Measurements from ENCODE around the gene GPD2.

DNA sequence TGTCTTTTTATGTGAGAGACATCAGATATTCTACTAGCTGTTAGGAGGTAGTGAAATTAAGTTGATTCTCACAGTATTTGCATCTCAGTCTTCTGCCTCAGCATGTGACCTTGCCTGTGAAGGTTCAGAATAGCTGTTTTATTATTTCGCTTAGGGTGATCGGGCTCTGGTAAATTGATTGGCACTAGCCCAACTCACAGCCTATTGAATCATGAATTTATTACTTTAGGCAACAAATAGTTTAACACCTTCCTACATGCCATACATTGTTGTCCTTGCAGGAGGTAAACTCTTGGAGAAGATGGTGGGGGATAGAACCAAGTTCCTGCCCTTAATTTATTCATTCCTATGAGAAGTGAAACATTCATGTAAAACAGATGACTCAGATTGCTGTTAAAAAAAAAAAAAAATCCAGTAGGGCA is 101.9 kb downstream of the GPD2 start:
- TF ChIP-seq, protein P1, sequence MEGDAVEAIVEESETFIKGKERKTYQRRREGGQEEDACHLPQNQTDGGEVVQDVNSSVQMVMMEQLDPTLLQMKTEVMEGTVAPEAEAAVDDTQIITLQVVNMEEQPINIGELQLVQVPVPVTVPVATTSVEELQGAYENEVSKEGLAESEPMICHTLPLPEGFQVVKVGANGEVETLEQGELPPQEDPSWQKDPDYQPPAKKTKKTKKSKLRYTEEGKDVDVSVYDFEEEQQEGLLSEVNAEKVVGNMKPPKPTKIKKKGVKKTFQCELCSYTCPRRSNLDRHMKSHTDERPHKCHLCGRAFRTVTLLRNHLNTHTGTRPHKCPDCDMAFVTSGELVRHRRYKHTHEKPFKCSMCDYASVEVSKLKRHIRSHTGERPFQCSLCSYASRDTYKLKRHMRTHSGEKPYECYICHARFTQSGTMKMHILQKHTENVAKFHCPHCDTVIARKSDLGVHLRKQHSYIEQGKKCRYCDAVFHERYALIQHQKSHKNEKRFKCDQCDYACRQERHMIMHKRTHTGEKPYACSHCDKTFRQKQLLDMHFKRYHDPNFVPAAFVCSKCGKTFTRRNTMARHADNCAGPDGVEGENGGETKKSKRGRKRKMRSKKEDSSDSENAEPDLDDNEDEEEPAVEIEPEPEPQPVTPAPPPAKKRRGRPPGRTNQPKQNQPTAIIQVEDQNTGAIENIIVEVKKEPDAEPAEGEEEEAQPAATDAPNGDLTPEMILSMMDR (IDR thresholded peaks at IDR 0.05; ENCODE audit: low read depth, low read length): no peak
- TF ChIP-seq MYC (IDR thresholded peaks at IDR 0.05; ENCODE audit: low read depth, low read length) (no peak), POLR2A (IDR thresholded peaks at IDR 0.05; ENCODE audit: extremely low read depth, insufficient read length) (no peak)
